Central memory CD8-positive, alpha-beta T cell (primary cell): ENCODE results near the gene NRF1.

Source experiments
- ATAC-seq: fragments of 150-1000 bp; cut with Tn5 transposase; replicated peaks from 2 replicates; pipeline ENCODE4 v1.10.0; 2022; ENCODE audit warnings: mild to moderate bottlenecking, moderate FRiP score, moderate number of reproducible peaks; ENCODE audit not compliant: poor library complexity, severe bottlenecking; ENCODE audit errors: extremely low read depth
- DNase-seq, 2 donors: peaks; one replicate each; pipeline ENCODE4 v3.0.0; 2021; ENCODE audit warnings: low spot score in 2 of 2
- H3K27ac Mint-ChIP-seq: one replicate; pipeline ENCODE4 v1.8.0; 2022; ENCODE audit warnings: low read depth, mild to moderate bottlenecking, moderate library complexity, mixed read lengths
- H3K27me3 Mint-ChIP-seq: one replicate; pipeline ENCODE4 v1.8.0; 2022; ENCODE audit warnings: mixed read lengths
- H3K36me3 Mint-ChIP-seq: one replicate; pipeline ENCODE4 v1.8.0; 2022; ENCODE audit warnings: mild to moderate bottlenecking, moderate library complexity, mixed read lengths; ENCODE audit not compliant: insufficient read depth
- H3K4me1 Mint-ChIP-seq: one replicate; pipeline ENCODE4 v1.8.0; 2022; ENCODE audit warnings: mixed read lengths
- H3K4me3 Mint-ChIP-seq: one replicate; pipeline ENCODE4 v1.8.0; 2022; ENCODE audit warnings: mild to moderate bottlenecking, moderate library complexity, mixed read lengths
- H3K9me3 Mint-ChIP-seq: one replicate; pipeline ENCODE4 v1.8.0; 2022; ENCODE audit warnings: mixed read lengths

Gene NRF1

DNA sequence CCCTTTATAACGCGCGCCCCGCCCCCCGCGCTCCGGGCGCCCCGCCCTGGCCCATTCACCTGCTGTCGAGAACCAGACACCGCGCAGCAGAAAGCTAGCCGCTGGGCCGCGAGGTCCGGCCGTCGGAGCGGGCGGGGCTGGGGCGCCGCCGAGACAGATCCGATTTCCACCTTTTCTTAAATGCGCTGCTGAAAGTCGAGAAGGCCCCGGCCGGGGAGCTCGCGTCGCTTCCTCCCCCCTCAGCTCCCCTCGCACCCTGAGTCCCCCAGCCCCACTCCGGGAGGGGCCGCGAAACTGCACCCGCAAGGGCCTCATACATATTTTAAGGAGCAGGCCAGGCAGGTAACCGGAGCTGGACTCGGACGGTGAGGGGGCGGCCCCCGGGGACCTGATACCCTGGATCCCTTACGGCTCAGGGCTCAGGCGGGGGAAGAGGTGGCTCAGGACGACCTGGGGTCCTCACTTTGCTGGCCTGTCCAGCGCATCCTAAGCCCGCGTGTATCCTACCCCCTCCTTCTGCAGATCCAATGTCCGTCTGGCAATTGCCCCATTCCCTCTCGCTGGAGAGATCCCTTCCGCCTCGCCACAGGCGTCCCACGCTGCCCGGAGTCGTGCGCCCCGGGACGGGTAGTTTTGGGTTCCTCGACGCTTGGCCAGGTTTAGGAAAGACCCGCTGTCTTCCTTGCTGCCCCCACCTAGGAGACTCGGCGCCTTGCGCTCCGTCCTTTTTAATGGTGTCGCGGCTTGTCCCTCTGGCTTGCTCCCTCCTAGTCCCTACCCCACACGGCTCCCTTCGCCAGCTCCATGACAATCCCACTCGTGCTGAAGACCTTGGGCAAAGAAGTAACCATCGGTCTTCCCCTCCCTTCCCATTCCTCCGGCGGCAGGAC, 170.7 kb downstream of the NRF1 start:
- H3K27me3 Mint-ChIP-seq: peaks cover 76% of the 10 kb centered on the region
- ATAC-seq: no peak
- peak overlapping the region; percentile 85 for H3K4me3 Mint-ChIP-seq
- no peak overlapping the region for H3K27ac Mint-ChIP-seq
- peaks cover 8% of the 10 kb centered on the region for H3K36me3 Mint-ChIP-seq
- no peaks in the 10 kb centered on the region for H3K9me3 Mint-ChIP-seq
- peaks cover 37% of the 10 kb centered on the region for H3K4me1 Mint-ChIP-seq
- DNase-seq: no peak

DNA sequence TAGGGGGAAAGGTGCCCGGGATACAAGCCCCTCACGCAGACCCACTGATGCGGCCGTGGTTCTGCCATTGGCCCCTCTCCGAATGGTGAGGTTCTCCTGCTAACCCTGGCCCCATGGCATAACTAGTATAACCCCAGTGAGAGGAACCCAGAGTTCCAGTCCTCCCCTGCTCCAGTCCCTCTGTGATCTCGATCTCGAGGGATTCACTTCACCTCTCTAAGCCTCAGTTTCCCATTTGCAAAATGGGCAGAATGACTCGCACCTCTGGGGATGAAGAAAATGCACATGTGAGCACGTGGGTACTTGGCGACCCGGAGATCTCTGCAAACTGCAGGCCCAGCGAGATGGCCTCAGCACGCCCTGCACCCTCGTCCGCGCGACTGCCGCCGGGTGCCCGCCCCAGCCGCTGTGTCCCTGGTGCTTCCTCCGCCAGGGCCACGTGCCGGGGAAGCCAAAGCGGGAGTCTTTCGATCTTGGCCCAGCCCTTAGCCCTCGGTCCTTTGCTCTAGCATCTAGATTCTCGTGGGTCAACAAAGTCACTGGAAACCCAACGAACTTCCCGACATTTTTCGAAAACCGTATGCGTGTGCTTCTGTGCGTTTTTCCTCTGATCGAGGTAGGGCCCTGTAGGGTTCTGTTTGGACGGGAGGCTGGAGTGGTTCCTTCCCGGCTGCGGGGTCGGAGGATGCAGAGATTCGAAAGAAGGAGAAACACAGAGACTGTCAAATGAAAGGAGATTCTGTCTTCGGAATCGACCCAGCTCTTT, 171.5 kb downstream of the NRF1 start:
- Mint-ChIP-seq H3K4me1 (peaks cover 37% of the 10 kb centered on the region), H3K27me3 (peaks cover 73% of the 10 kb centered on the region), H3K36me3 (peaks cover 9% of the 10 kb centered on the region), H3K4me3 (peak overlapping the region; percentile 85), H3K27ac (no peak overlapping the region), H3K9me3 (no peaks in the 10 kb centered on the region)
- ATAC-seq (no peak), DNase-seq (no peak)

GRCh38 chr7:129783584-129783919, 172.0 kb downstream of the NRF1 start:
- H3K4me3 Mint-ChIP-seq: peak overlapping the region; percentile 85

DNA sequence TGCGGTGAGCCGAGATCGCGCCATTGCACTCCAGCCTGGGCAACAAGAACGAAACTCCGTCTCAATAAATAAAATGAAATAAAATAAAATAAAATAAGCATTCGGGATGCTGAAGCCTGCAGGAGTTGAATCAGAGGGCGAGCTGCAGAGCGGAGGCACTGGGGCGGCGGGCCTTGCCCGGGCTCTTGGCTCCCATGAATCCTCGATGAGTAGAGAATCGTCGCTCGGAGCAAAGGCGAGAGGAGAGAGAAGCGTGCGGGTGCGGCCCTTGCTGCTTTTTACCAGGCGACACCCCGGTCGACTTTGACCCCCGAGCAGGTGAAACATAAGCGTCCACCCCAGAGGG, 172.9 kb downstream of the NRF1 start:
- Mint-ChIP-seq H3K27ac (no peak overlapping the region), H3K9me3 (no peaks in the 10 kb centered on the region), H3K36me3 (peaks cover 8% of the 10 kb centered on the region), H3K4me1 (peaks cover 37% of the 10 kb centered on the region), H3K4me3 (peak overlapping the region; percentile 25), H3K27me3 (peaks cover 75% of the 10 kb centered on the region)
- DNase-seq (no peak), ATAC-seq (no peak)

More at GRCh38 chr7:129783584-129783919, 172.0 kb downstream of the NRF1 start:
- no peak for DNase-seq
- no peak for ATAC-seq
- H3K9me3 Mint-ChIP-seq: no peaks in the 10 kb centered on the region
- peaks cover 69% of the 10 kb centered on the region for H3K27me3 Mint-ChIP-seq
- peaks cover 37% of the 10 kb centered on the region for H3K4me1 Mint-ChIP-seq
- H3K27ac Mint-ChIP-seq: no peak overlapping the region
- peaks cover 9% of the 10 kb centered on the region for H3K36me3 Mint-ChIP-seq

DNA sequence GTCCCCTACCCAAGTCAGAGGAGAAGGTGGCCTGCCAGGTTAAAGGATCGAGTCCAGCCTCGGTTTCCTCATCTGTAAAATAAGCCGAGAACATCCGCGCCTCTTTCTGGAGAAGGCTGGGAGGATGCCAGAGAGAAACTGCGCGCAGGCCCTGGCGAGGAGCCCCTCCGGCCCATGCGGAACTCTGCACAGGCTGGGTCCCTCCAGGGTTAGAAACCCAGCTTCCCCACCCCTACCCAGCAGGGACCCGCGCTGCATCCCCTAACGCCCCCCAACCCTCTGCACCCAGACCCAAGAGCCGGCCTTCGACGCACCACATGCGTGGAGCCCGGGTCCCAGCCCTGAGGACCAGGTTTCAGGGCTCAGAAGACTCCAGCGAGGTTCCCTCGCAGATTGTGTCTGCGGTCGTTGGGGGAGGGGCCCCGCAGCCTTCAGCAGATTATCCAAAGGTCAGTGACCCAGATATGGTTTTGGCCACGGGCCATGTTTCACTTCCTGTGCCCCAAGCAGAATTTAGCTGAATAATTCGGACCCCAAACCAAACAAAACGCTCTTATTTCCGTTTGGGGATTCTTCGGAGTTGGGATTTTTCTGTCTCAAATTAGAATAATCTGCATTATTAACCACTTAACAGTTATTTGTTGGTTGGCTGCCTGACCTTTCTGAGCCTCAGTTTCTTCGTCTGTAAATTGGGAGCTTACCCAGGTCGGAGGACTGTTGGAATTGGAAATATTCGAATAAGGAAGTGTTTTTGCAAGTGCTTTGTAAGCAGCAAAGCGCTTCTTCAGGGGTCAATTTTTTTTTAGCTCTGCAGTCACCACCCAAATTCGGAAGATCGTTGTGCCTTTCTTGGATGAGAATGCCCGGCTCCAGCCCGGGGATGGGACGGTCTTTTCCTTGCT, 173.5 kb downstream of the NRF1 start:
- Mint-ChIP-seq H3K4me3 (peak overlapping the region; percentile 45), H3K4me1 (peaks cover 37% of the 10 kb centered on the region), H3K27ac (no peak overlapping the region), H3K36me3 (peaks cover 8% of the 10 kb centered on the region), H3K27me3 (peaks cover 82% of the 10 kb centered on the region), H3K9me3 (no peaks in the 10 kb centered on the region)
- ATAC-seq (no peak), DNase-seq (no peak)

DNA sequence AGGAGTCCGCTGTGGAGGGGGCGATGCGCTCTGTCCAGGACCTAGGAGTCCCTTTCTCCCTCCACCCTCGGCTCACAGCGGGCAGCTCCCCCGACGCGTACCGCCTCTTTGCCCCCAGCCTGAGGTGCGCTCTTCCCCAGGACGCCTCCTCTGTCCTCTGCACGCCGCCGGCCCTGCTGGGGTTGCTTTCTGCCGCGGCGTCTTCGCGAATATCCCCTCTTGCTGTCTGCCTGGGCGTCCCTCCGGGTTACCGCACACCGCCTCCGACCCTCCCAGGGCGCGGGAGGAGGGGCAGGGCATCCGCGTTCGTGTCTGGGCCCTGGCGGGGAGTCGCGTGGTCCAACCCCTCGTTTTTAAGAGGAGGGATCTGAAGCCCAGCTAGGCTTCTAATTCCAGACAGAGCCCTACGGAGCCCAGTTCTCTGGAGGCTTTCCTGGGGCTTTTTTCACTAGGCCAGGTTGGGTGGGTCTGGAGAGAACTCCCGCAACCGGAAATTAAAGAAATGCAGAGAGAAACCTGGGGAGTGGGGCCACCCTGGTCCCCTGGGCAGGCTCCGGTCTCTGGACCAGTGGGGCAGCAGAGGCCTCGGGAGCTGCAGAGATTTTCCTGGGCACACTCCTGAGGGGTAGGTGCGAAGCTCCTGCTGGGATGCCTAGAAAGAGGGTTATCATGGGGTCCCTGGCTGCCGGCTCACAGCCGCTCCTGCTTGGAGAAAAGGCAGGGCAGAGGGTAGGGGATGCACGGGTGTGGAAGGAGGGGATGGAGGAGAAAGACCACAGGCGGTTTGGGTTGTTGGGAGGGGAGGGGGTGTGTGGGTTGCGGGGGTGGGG, 174.4 kb downstream of the NRF1 start:
- Mint-ChIP-seq H3K4me1 (peaks cover 36% of the 10 kb centered on the region), H3K4me3 (peak overlapping the region; percentile 45), H3K27me3 (peaks cover 86% of the 10 kb centered on the region), H3K9me3 (no peaks in the 10 kb centered on the region), H3K36me3 (peaks cover 8% of the 10 kb centered on the region), H3K27ac (no peak overlapping the region)
- ATAC-seq (no peak), DNase-seq (no peak)

DNA sequence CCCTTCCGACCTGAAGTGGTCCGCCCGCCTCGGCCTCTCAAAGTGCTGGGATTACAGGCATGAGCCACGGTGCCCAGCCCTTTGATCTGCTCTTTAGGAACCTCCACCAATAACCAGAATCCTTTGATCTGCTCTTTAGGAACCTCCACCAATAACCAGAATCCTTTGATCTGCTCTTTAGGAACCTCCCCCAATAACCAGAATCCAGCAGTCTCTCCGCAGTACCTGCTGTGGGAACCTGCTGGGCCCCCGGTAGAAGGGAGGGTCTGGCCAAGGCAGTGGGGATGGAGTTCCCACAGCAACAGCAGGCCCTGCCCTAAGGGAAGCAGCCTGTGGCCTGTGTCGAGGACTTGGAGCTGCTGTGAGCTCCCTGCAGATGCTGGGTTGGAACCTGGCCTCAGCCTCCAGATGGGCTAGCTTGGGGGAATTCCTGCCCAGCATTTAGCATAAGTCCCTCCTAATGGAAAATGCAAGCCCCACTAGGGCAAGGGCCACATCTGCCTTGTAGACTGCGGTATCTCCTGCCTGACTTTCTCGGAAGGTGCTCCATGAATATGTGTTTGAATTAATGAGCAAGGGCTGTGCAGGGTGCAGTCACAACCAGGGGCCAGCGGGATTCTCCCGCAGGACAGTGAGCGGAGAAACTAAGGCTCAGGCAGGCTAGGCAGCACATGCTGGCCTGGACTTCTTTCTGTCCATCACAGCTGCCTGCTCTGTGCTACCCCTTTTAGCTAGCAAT, 175.5 kb downstream of the NRF1 start:
- Mint-ChIP-seq H3K36me3 (peaks cover 8% of the 10 kb centered on the region), H3K4me1 (peaks cover 29% of the 10 kb centered on the region), H3K27ac (no peak overlapping the region), H3K4me3 (no peak overlapping the region), H3K27me3 (peaks cover 81% of the 10 kb centered on the region), H3K9me3 (no peaks in the 10 kb centered on the region)
- ATAC-seq (no peak), DNase-seq (no peak)

- ATAC-seq: no peak
These were observed 177.5 kb downstream of the NRF1 start for GRCh38 chr7:129789000-129789399.

GRCh38 chr7:129789652-129790051, 178.1 kb downstream of the NRF1 start:
- Mint-ChIP-seq H3K27ac (no peak overlapping the region), H3K4me3 (no peak overlapping the region), H3K4me1 (peaks cover 14% of the 10 kb centered on the region), H3K36me3 (peaks cover 4% of the 10 kb centered on the region), H3K27me3 (peaks cover 59% of the 10 kb centered on the region), H3K9me3 (no peaks in the 10 kb centered on the region)
- ATAC-seq (no peak), DNase-seq (no peak)

More at GRCh38 chr7:129789000-129789399, 177.5 kb downstream of the NRF1 start:
- DNase-seq: no peak
- H3K27me3 Mint-ChIP-seq: peaks cover 62% of the 10 kb centered on the region
- H3K9me3 Mint-ChIP-seq: no peaks in the 10 kb centered on the region
- H3K36me3 Mint-ChIP-seq: peaks cover 4% of the 10 kb centered on the region
- H3K27ac Mint-ChIP-seq: no peak overlapping the region
- H3K4me1 Mint-ChIP-seq: peaks cover 14% of the 10 kb centered on the region
- no peak overlapping the region for H3K4me3 Mint-ChIP-seq

- peaks cover 55% of the 10 kb centered on the region for H3K27me3 Mint-ChIP-seq
- H3K4me1 Mint-ChIP-seq: peaks cover 14% of the 10 kb centered on the region
These were observed 178.6 kb downstream of the NRF1 start for GRCh38 chr7:129790136-129790535.

GRCh38 chr7:129792721-129793120, 181.2 kb downstream of the NRF1 start:
- no peaks in the 10 kb centered on the region for H3K9me3 Mint-ChIP-seq
- no peak overlapping the region for H3K27ac Mint-ChIP-seq
- H3K4me3 Mint-ChIP-seq: no peak overlapping the region
- no peaks in the 10 kb centered on the region for H3K4me1 Mint-ChIP-seq
- no peak for DNase-seq
- peaks cover 34% of the 10 kb centered on the region for H3K27me3 Mint-ChIP-seq
- no peak for ATAC-seq
- H3K36me3 Mint-ChIP-seq: no peaks in the 10 kb centered on the region

More at GRCh38 chr7:129790136-129790535, 178.6 kb downstream of the NRF1 start:
- no peak overlapping the region for H3K4me3 Mint-ChIP-seq
- no peak for ATAC-seq
- no peaks in the 10 kb centered on the region for H3K9me3 Mint-ChIP-seq
- no peak overlapping the region for H3K27ac Mint-ChIP-seq
- H3K36me3 Mint-ChIP-seq: peaks cover 4% of the 10 kb centered on the region
- DNase-seq: no peak
